GM12878 (cell line): ENCODE data around the gene SIK3. TPM values are rescaled to one million over a fixed set of nuclear protein-coding genes. Genes with fewer than 3 reads are reported as not detected.

Experiments
- BCL11A ChIP-seq: IDR thresholded peaks from 2 replicates; pipeline ENCODE4 v1.6.1; 2011; ENCODE audit warnings: low read depth, low read length
- CREM ChIP-seq: IDR thresholded peaks from 2 replicates; pipeline ENCODE4 v1.6.1; 2014; ENCODE audit warnings: antibody characterized with exemption, low read depth
- EZH2 ChIP-seq: IDR thresholded peaks from 2 replicates; pipeline ENCODE4 v1.6.1; 2012; ENCODE audit warnings: low read depth, mild to moderate bottlenecking, control low read depth, inconsistent platforms, low read length, borderline replicate concordance; ENCODE audit not compliant: control insufficient read depth
- FOXM1 ChIP-seq: IDR thresholded peaks from 2 replicates; pipeline ENCODE4 v1.6.1; 2012; ENCODE audit warnings: low read depth, mild to moderate bottlenecking, inconsistent platforms, low read length, moderate library complexity
- HDAC6 ChIP-seq: fragments of 200-600 bp; sonication (generic); IDR thresholded peaks from one replicate; pipeline ENCODE4 v1.8.0; 2017; ENCODE audit warnings: antibody characterized with exemption; ENCODE audit not compliant: unreplicated experiment
- NR2C1 ChIP-seq: fragments of 450-650 bp; IDR thresholded peaks from 2 replicates; pipeline ENCODE4 v1.6.1; 2017; ENCODE audit warnings: antibody characterized with exemption, mild to moderate bottlenecking, moderate library complexity
- NR2F1 ChIP-seq: fragments of 450-650 bp; conservative IDR thresholded peaks from 2 replicates; pipeline ENCODE4 v1.6.1; 2017; ENCODE audit warnings: mild to moderate bottlenecking
- PAX8 ChIP-seq: fragments of 450-650 bp; IDR thresholded peaks from 2 replicates; pipeline ENCODE4 v1.6.1; 2017; ENCODE audit warnings: mild to moderate bottlenecking, moderate library complexity
- RUNX3 ChIP-seq: IDR thresholded peaks from 2 replicates; pipeline ENCODE4 v1.6.1; 2012; ENCODE audit warnings: low read length, inconsistent platforms
- SMARCA5 ChIP-seq: fragments of 450-650 bp; IDR thresholded peaks from 2 replicates; pipeline ENCODE4 v1.6.1; 2017; ENCODE audit warnings: mild to moderate bottlenecking
- TBL1XR1 ChIP-seq: IDR thresholded peaks from 2 replicates; pipeline ENCODE4 v1.6.1; 2012; ENCODE audit warnings: low read depth, low read length, improper control_type of control experiment
- TCF7 ChIP-seq: IDR thresholded peaks from 2 replicates; pipeline ENCODE4 v1.6.1; 2014; ENCODE audit warnings: antibody characterized with exemption, borderline replicate concordance
- ZNF217 ChIP-seq: fragments of 450-650 bp; IDR thresholded peaks from 2 replicates; pipeline ENCODE4 v1.6.1; 2017; ENCODE audit warnings: antibody characterized with exemption, mild to moderate bottlenecking
- polyA plus RNA-seq, 11 experiments: library from polyadenylated mRNA; depleted of rRNA in 4 of 11; unstranded in 6 of 11; stranded (reverse) in 5 of 11; fragments of >200 nt; fragmentation: Nextera tagmentation in 4 of 11; fragmentation: Illumina TruSeq in 1 of 11; extraction: Ambion mirVana in 4 of 11; extraction: Trizol in 1 of 11; gene quantifications; 1 replicate in 1 of 11; 2 replicates in 10 of 11; pipeline versions ENCODE4 v1.2.1 to v1.2.3, GENCODE V29; 2011 to 2016; ENCODE audit warnings: inconsistent platforms in 2 of 11, missing spikeins in 2 of 11, low read depth in 1 of 11
- total RNA-seq, 4 experiments: library from RNA; depleted of rRNA in 3 of 4; stranded (reverse); fragments of >200 nt in 3 of 4; fragmentation: Illumina TruSeq in 1 of 4; extraction: Trizol in 1 of 4; gene quantifications; 2 replicates each; pipeline versions ENCODE4 v1.2.1 to v1.2.3, GENCODE V29; 2013 to 2021
- TF ChIP-seq, protein P1 (sequence below): fragments of 450-650 bp; IDR thresholded peaks from 2 replicates; pipeline ENCODE4 v1.6.1; 2016; ENCODE audit warnings: mild to moderate bottlenecking
- TF ChIP-seq, protein P2 (sequence below): fragments of 450-650 bp; IDR thresholded peaks from 2 replicates; pipeline ENCODE4 v1.6.1; 2017; ENCODE audit warnings: antibody characterized with exemption, mild to moderate bottlenecking, moderate library complexity
- TF ChIP-seq, protein P3 (sequence below): fragments of 450-650 bp; IDR thresholded peaks from 2 replicates; pipeline ENCODE4 v1.6.1; 2017; ENCODE audit warnings: mild to moderate bottlenecking
- TF ChIP-seq, protein P4 (sequence below): IDR thresholded peaks from 2 replicates; pipeline ENCODE4 v1.6.1; 2011; ENCODE audit warnings: low read depth, low read length, improper control_type of control experiment, borderline replicate concordance
- TF ChIP-seq, protein P5 (sequence below): fragments of 450-650 bp; IDR thresholded peaks from 2 replicates; pipeline ENCODE4 v1.6.1; 2017; ENCODE audit warnings: borderline replicate concordance
- TF ChIP-seq, protein P6 (sequence below): fragments of 150-350 bp; IDR thresholded peaks from 2 replicates; pipeline ENCODE4 v1.6.1; 2014; ENCODE audit warnings: mild to moderate bottlenecking, low read depth, low read length
- TF ChIP-seq, protein P7 (sequence below): fragments of 450-650 bp; IDR thresholded peaks from 2 replicates; pipeline ENCODE4 v1.6.1; 2014; ENCODE audit warnings: mild to moderate bottlenecking

SIK3 gene
- total and polyA plus RNA-seq, 10 of the 15 experiments (the other 5 are each of a cell fraction or from before 2014, with no cell fraction given): 2.5 to 31.9 (median 11.1) TPM

DNA sequence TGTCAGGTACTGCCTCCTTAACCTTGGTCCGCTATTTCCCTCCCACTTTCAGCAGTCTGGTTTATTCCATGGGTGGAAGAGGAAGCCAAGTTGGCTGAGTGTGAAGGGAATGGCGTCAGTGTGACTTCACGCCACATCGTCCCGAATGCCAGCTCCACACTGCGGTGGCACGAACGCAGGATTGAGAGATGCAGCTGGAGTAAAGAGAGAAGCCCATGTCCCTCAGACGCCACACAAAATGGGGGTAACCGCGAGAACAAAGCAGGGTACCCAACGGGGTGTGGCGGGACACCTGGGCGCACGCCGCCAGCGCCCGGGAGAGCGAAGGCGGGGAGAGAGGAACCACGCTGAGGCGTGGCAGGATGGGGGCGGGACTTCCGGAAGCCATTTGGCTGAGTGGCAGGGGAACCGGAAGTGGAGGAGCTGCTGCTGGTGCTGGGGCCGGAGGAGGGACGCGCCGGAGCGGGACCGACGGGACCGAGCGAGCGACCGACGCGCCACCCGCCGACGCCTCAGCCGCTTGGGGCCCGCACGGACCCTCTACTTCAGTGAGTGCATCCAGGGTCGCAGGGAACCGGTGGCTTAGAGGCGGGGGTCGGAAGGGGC, 45.7 kb upstream of the SIK3 start, which contains the start of gene PAFAH1B2 (continued):
- TF ChIP-seq, protein P1, sequence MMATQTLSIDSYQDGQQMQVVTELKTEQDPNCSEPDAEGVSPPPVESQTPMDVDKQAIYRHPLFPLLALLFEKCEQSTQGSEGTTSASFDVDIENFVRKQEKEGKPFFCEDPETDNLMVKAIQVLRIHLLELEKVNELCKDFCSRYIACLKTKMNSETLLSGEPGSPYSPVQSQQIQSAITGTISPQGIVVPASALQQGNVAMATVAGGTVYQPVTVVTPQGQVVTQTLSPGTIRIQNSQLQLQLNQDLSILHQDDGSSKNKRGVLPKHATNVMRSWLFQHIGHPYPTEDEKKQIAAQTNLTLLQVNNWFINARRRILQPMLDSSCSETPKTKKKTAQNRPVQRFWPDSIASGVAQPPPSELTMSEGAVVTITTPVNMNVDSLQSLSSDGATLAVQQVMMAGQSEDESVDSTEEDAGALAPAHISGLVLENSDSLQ: peak; percentile 99
- no peak for TF ChIP-seq HDAC6
- TF ChIP-seq NR2F1: no peak
- TF ChIP-seq, protein P2, sequence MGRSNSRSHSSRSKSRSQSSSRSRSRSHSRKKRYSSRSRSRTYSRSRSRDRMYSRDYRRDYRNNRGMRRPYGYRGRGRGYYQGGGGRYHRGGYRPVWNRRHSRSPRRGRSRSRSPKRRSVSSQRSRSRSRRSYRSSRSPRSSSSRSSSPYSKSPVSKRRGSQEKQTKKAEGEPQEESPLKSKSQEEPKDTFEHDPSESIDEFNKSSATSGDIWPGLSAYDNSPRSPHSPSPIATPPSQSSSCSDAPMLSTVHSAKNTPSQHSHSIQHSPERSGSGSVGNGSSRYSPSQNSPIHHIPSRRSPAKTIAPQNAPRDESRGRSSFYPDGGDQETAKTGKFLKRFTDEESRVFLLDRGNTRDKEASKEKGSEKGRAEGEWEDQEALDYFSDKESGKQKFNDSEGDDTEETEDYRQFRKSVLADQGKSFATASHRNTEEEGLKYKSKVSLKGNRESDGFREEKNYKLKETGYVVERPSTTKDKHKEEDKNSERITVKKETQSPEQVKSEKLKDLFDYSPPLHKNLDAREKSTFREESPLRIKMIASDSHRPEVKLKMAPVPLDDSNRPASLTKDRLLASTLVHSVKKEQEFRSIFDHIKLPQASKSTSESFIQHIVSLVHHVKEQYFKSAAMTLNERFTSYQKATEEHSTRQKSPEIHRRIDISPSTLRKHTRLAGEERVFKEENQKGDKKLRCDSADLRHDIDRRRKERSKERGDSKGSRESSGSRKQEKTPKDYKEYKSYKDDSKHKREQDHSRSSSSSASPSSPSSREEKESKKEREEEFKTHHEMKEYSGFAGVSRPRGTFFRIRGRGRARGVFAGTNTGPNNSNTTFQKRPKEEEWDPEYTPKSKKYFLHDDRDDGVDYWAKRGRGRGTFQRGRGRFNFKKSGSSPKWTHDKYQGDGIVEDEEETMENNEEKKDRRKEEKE: no peak
- no peak for TF ChIP-seq EZH2
- TF ChIP-seq SMARCA5: 0 out of 2 replicates have a peak, but pooled peaks have one; percentile 23
- TF ChIP-seq NR2C1: 0 out of 2 replicates have a peak, but pooled peaks have one; percentile 10
- no peak for TF ChIP-seq ZNF217
- TF ChIP-seq, protein P3, sequence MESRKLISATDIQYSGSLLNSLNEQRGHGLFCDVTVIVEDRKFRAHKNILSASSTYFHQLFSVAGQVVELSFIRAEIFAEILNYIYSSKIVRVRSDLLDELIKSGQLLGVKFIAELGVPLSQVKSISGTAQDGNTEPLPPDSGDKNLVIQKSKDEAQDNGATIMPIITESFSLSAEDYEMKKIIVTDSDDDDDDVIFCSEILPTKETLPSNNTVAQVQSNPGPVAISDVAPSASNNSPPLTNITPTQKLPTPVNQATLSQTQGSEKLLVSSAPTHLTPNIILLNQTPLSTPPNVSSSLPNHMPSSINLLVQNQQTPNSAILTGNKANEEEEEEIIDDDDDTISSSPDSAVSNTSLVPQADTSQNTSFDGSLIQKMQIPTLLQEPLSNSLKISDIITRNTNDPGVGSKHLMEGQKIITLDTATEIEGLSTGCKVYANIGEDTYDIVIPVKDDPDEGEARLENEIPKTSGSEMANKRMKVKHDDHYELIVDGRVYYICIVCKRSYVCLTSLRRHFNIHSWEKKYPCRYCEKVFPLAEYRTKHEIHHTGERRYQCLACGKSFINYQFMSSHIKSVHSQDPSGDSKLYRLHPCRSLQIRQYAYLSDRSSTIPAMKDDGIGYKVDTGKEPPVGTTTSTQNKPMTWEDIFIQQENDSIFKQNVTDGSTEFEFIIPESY: no peak
- TF ChIP-seq BCL11A: no peak
- peak; percentile 64 for TF ChIP-seq RUNX3
- TF ChIP-seq, protein P4, sequence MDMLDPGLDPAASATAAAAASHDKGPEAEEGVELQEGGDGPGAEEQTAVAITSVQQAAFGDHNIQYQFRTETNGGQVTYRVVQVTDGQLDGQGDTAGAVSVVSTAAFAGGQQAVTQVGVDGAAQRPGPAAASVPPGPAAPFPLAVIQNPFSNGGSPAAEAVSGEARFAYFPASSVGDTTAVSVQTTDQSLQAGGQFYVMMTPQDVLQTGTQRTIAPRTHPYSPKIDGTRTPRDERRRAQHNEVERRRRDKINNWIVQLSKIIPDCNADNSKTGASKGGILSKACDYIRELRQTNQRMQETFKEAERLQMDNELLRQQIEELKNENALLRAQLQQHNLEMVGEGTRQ: no peak
- no peak for TF ChIP-seq TCF7
- TF ChIP-seq, protein P5, sequence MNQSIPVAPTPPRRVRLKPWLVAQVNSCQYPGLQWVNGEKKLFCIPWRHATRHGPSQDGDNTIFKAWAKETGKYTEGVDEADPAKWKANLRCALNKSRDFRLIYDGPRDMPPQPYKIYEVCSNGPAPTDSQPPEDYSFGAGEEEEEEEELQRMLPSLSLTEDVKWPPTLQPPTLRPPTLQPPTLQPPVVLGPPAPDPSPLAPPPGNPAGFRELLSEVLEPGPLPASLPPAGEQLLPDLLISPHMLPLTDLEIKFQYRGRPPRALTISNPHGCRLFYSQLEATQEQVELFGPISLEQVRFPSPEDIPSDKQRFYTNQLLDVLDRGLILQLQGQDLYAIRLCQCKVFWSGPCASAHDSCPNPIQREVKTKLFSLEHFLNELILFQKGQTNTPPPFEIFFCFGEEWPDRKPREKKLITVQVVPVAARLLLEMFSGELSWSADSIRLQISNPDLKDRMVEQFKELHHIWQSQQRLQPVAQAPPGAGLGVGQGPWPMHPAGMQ: no peak
- no peak for TF ChIP-seq FOXM1
- TF ChIP-seq PAX8: no peak
- TF ChIP-seq, protein P6, sequence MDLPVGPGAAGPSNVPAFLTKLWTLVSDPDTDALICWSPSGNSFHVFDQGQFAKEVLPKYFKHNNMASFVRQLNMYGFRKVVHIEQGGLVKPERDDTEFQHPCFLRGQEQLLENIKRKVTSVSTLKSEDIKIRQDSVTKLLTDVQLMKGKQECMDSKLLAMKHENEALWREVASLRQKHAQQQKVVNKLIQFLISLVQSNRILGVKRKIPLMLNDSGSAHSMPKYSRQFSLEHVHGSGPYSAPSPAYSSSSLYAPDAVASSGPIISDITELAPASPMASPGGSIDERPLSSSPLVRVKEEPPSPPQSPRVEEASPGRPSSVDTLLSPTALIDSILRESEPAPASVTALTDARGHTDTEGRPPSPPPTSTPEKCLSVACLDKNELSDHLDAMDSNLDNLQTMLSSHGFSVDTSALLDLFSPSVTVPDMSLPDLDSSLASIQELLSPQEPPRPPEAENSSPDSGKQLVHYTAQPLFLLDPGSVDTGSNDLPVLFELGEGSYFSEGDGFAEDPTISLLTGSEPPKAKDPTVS: no peak
- peak; percentile 71 for TF ChIP-seq CREM
- TF ChIP-seq, protein P7, sequence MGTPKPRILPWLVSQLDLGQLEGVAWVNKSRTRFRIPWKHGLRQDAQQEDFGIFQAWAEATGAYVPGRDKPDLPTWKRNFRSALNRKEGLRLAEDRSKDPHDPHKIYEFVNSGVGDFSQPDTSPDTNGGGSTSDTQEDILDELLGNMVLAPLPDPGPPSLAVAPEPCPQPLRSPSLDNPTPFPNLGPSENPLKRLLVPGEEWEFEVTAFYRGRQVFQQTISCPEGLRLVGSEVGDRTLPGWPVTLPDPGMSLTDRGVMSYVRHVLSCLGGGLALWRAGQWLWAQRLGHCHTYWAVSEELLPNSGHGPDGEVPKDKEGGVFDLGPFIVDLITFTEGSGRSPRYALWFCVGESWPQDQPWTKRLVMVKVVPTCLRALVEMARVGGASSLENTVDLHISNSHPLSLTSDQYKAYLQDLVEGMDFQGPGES: no peak
- 0 out of 2 replicates have a peak, but pooled peaks have one; percentile 37 for TF ChIP-seq TBL1XR1
